HepG2 (cell line): ENCODE results near the gene BEST2. TPM values are rescaled to one million over a fixed set of nuclear protein-coding genes. Genes with fewer than 3 reads are reported as not detected.

Source experiments
- ATF1 ChIP-seq: IDR thresholded peaks from 2 replicates; pipeline ENCODE4 v1.6.1; 2016; ENCODE audit warnings: mild to moderate bottlenecking, control low read depth
- ATF5 ChIP-seq: sonication (generic); formaldehyde crosslinking; IDR thresholded peaks from 2 replicates; pipeline ENCODE4 v1.4.0; 2020; ENCODE audit warnings: mild to moderate bottlenecking, low read depth, missing genetic modification reagents
- CBX5 ChIP-seq: sonication (generic); formaldehyde crosslinking; IDR thresholded peaks from 2 replicates; pipeline ENCODE4 v1.4.0; 2020; ENCODE audit warnings: missing genetic modification reagents, borderline replicate concordance
- E2F2 ChIP-seq: sonication (generic); formaldehyde crosslinking; IDR thresholded peaks from 2 replicates; pipeline ENCODE4 v1.4.0; 2020; ENCODE audit warnings: missing genetic modification reagents, borderline replicate concordance
- HNRNPUL1 ChIP-seq: fragments of 200-400 bp; formaldehyde crosslinking; IDR thresholded peaks from 2 replicates; pipeline ENCODE4 v1.6.1; 2017; ENCODE audit warnings: low read depth, mild to moderate bottlenecking, low read length, moderate library complexity
- MED1 ChIP-seq: sonication (generic); formaldehyde crosslinking; IDR thresholded peaks from 2 replicates; pipeline ENCODE4 v1.4.0; 2020; ENCODE audit warnings: missing genetic modification reagents
- NR2C2 ChIP-seq: sonication (generic); formaldehyde crosslinking; IDR thresholded peaks from 2 replicates; pipeline ENCODE4 v1.4.0; 2020; ENCODE audit warnings: missing genetic modification reagents, mild to moderate bottlenecking, moderate library complexity, borderline replicate concordance
- POLR2AphosphoS2 ChIP-seq: IDR thresholded peaks from 2 replicates; pipeline ENCODE4 v1.6.1; 2011; ENCODE audit warnings: low read depth, low read length, improper control_type of control experiment
- RARA ChIP-seq: IDR thresholded peaks from 2 replicates; pipeline ENCODE4 v1.6.1; 2016; ENCODE audit warnings: missing genetic modification reagents, missing compliant biosample characterization
- REL ChIP-seq: sonication (generic); formaldehyde crosslinking; conservative IDR thresholded peaks from 2 replicates; pipeline ENCODE4 v1.8.0; 2022; ENCODE audit warnings: mild to moderate bottlenecking, missing genetic modification reagents, moderate library complexity
- RFX1 ChIP-seq: fragments of 450-650 bp; IDR thresholded peaks from 2 replicates; pipeline ENCODE4 v1.6.1; 2017
- SOX6 ChIP-seq, 2 experiments: fragments of 450-650 bp in 1 of 2; sonication (generic) in 1 of 2; formaldehyde crosslinking in 1 of 2; IDR thresholded peaks; 2 replicates each; pipeline versions ENCODE4 v1.4.0 to v1.6.1; 2017 to 2020; ENCODE audit warnings: antibody characterized with exemption in 1 of 2, mild to moderate bottlenecking in 1 of 2, missing genetic modification reagents in 1 of 2
- TCF7 ChIP-seq: sonication (generic); IDR thresholded peaks from 2 replicates; pipeline ENCODE4 v1.6.1; 2016; ENCODE audit warnings: antibody characterized with exemption, low read depth
- TSC22D2 ChIP-seq: sonication (generic); formaldehyde crosslinking; IDR thresholded peaks from 2 replicates; pipeline ENCODE4 v1.5.1; 2020; ENCODE audit warnings: missing genetic modification reagents, mild to moderate bottlenecking, borderline replicate concordance
- ZBTB3 ChIP-seq: sonication (generic); formaldehyde crosslinking; IDR thresholded peaks from 2 replicates; pipeline ENCODE4 v1.4.0; 2020; ENCODE audit warnings: low read depth, mild to moderate bottlenecking, moderate library complexity, missing genetic modification reagents, borderline replicate concordance
- ZBTB4 ChIP-seq: sonication (generic); formaldehyde crosslinking; IDR thresholded peaks from 2 replicates; pipeline ENCODE4 v1.4.0; 2020; ENCODE audit warnings: missing genetic modification reagents, mild to moderate bottlenecking, borderline replicate concordance
- ZMAT3 ChIP-seq: sonication (generic); formaldehyde crosslinking; conservative IDR thresholded peaks from 2 replicates; pipeline ENCODE4 v1.7.0; 2021; ENCODE audit warnings: missing genetic modification reagents
- ZNF30 ChIP-seq: sonication (generic); formaldehyde crosslinking; IDR thresholded peaks from 2 replicates; pipeline ENCODE4 v1.5.0; 2020; ENCODE audit warnings: mild to moderate bottlenecking, missing genetic modification reagents
- ZNF451 ChIP-seq: sonication (generic); formaldehyde crosslinking; IDR thresholded peaks from 2 replicates; pipeline ENCODE4 v1.5.0; 2020; ENCODE audit warnings: mild to moderate bottlenecking, missing genetic modification reagents
- ZNF501 ChIP-seq: sonication (generic); formaldehyde crosslinking; IDR thresholded peaks from 2 replicates; pipeline ENCODE4 v1.5.1; 2020; ENCODE audit warnings: mild to moderate bottlenecking, moderate library complexity, missing genetic modification reagents
- ZNF772 ChIP-seq: sonication (generic); formaldehyde crosslinking; IDR thresholded peaks from 2 replicates; pipeline ENCODE4 v1.5.0; 2020; ENCODE audit warnings: mild to moderate bottlenecking, missing genetic modification reagents
- ZNF790 ChIP-seq: sonication (generic); formaldehyde crosslinking; IDR thresholded peaks from 2 replicates; pipeline ENCODE4 v1.8.0; 2022; ENCODE audit warnings: missing genetic modification reagents, mild to moderate bottlenecking, borderline replicate concordance
- ZNF800 ChIP-seq: sonication (generic); formaldehyde crosslinking; IDR thresholded peaks from 2 replicates; pipeline ENCODE4 v1.4.0; 2020; ENCODE audit warnings: missing genetic modification reagents
- polyA plus RNA-seq, 8 experiments: library from polyadenylated mRNA; depleted of rRNA in 3 of 8; stranded (reverse) in 7 of 8; unstranded in 1 of 8; fragments of >200 nt; fragmentation: Illumina TruSeq in 4 of 8; extraction: Trizol in 4 of 8; gene quantifications; 2 replicates each; pipeline versions ENCODE4 v1.2.1 to v1.2.3, GENCODE V29; 2011 to 2016; ENCODE audit warnings: low read depth in 4 of 8, missing spikeins in 1 of 8, mixed read lengths in 1 of 8; ENCODE audit not compliant: insufficient read depth in 1 of 8
- total RNA-seq, 5 experiments: library from RNA; depleted of rRNA; stranded (reverse); fragments of >200 nt; fragmentation: Illumina TruSeq; extraction: Trizol; gene quantifications; 2 replicates each; pipeline ENCODE4 v1.2.3, GENCODE V29; 2016; ENCODE audit warnings: low read depth in 1 of 5

The BEST2 gene
- total and polyA plus RNA-seq, 2 of the 13 experiments (the other 11 are each of a cell fraction or from before 2014, with no cell fraction given) = not detected

- TF ChIP-seq ZNF800 (CRISPR knock-in tag) = no peak
- no peak for TF ChIP-seq REL (CRISPR knock-in tag)
- TF ChIP-seq ZNF790 (CRISPR knock-in tag) = 0 out of 2 replicates have a peak, but pooled peaks have one; percentile 39
- TF ChIP-seq ZNF30 (CRISPR knock-in tag) = no peak
- TF ChIP-seq NR2C2 (CRISPR knock-in tag) = peak; percentile 58
- no peak for TF ChIP-seq ZBTB3 (CRISPR knock-in tag)
- no peak for TF ChIP-seq ATF5
- peak; percentile 70; the same call in 1 of the 2 replicates for TF ChIP-seq ATF1 (CRISPR knock-in tag)
- TF ChIP-seq TCF7 = no peak
- TF ChIP-seq E2F2 (CRISPR knock-in tag) = no peak; the same call in 1 of the 2 replicates
- TF ChIP-seq CBX5 = no peak
- TF ChIP-seq HNRNPUL1 = no peak
- TF ChIP-seq ZNF501 = 0 out of 2 replicates have a peak, but pooled peaks have one; percentile 11
- TF ChIP-seq RFX1 = peak; percentile 93
- no peak for TF ChIP-seq TSC22D2 (CRISPR knock-in tag)
- no peak for TF ChIP-seq MED1 (CRISPR knock-in tag)
- no peak for TF ChIP-seq ZMAT3
- no peak for TF ChIP-seq ZNF772
- TF ChIP-seq POLR2AphosphoS2 = no peak
- TF ChIP-seq ZBTB4 = no peak
- TF ChIP-seq SOX6 (IDR thresholded peaks at IDR 0.05) = no peak
- peak; percentile 19; the same call in 1 of the 2 replicates for TF ChIP-seq SOX6 (CRISPR knock-in tag; IDR thresholded peaks at IDR 0.05)
- TF ChIP-seq ZNF451 (CRISPR knock-in tag) = no peak
- TF ChIP-seq RARA = no peak
Observed at GRCh38 chr19:12736995-12737834, 14.4 kb upstream of the BEST2 start, which contains the start of gene GET3 (continued).
